ENCODE results near the gene GCAT. TPM values are rescaled to one million over a fixed set of nuclear protein-coding genes. Genes with fewer than 3 reads are reported as not detected.

Gene GCAT
- total and polyA plus RNA-seq, 9 of the 15 experiments (the other 6 are each of a cell fraction or from before 2014, with no cell fraction given), result 1.9 to 69.9 (median 26.4) TPM

GRCh38 chr22:37807410-37808293 is at the start of gene GCAT (continued):
- TF ChIP-seq ZNF609 (CRISPR knock-in tag; IDR thresholded peaks at IDR 0.05; ENCODE audit: borderline replicate concordance) (no peak), MNT (conservative IDR thresholded peaks at IDR 0.05) (peak; percentile 91 to 97), ZNF507 (tag; conservative IDR thresholded peaks at IDR 0.05) (no peak), SP2 (IDR thresholded peaks at IDR 0.05; ENCODE audit: extremely low read depth, low read depth, low read length, poor library complexity, severe bottlenecking) (no peak), ZBTB12 (CRISPR knock-in tag; IDR thresholded peaks at IDR 0.05) (peak; percentile 53), CBX3 (IDR thresholded peaks at IDR 0.05; ENCODE audit: borderline replicate concordance in 1 of 2, low read length in 2 of 2) (no peak), ESRRA (IDR thresholded peaks at IDR 0.05; ENCODE audit: borderline replicate concordance, low read depth) (peak; percentile 39; the same call in 1 of the 2 replicates), TSC22D4 (tag; IDR thresholded peaks at IDR 0.05) (no peak), ETV6 (IDR thresholded peaks at IDR 0.05; ENCODE audit: borderline replicate concordance in 1 of 2, low read depth in 2 of 2, low read length in 1 of 2) (no peak), ETV6 (CRISPR knock-in tag; IDR thresholded peaks at IDR 0.05; ENCODE audit: borderline replicate concordance) (no peak), DEAF1 (CRISPR knock-in tag; IDR thresholded peaks at IDR 0.05) (no peak), CREB1 (IDR thresholded peaks at IDR 0.05) (peak; percentile 91), CREB1 (CRISPR knock-in tag; IDR thresholded peaks at IDR 0.05) (peak; percentile 88), NFYB (IDR thresholded peaks at IDR 0.05; ENCODE audit: extremely low read depth, insufficient read length) (peak; percentile 72), SPI1 (IDR thresholded peaks at IDR 0.05; ENCODE audit: borderline replicate concordance, low read depth, low read length) (peak; percentile 7; the same call in 1 of the 2 replicates), CREM (IDR thresholded peaks at IDR 0.05; ENCODE audit: low read depth) (peak; percentile 95), CXXC5 (CRISPR knock-in tag; IDR thresholded peaks at IDR 0.05) (peak; percentile 82)
